PC-9 (cell line): Measurements from ENCODE around the gene ASB10.

ENCODE experiments used
- EZH2 ChIP-seq: fragments of 200-600 bp; sonication (generic); IDR thresholded peaks from 2 replicates; pipeline ENCODE4 v1.8.0; 2017; ENCODE audit warnings: antibody characterized with exemption, low read depth
- TF ChIP-seq, protein P1 (sequence below): fragments of 200-600 bp; sonication (generic); conservative IDR thresholded peaks from 2 replicates; pipeline ENCODE4 v1.6.1; 2017; ENCODE audit warnings: mixed run types, antibody characterized with exemption, mild to moderate bottlenecking, moderate library complexity

DNA sequence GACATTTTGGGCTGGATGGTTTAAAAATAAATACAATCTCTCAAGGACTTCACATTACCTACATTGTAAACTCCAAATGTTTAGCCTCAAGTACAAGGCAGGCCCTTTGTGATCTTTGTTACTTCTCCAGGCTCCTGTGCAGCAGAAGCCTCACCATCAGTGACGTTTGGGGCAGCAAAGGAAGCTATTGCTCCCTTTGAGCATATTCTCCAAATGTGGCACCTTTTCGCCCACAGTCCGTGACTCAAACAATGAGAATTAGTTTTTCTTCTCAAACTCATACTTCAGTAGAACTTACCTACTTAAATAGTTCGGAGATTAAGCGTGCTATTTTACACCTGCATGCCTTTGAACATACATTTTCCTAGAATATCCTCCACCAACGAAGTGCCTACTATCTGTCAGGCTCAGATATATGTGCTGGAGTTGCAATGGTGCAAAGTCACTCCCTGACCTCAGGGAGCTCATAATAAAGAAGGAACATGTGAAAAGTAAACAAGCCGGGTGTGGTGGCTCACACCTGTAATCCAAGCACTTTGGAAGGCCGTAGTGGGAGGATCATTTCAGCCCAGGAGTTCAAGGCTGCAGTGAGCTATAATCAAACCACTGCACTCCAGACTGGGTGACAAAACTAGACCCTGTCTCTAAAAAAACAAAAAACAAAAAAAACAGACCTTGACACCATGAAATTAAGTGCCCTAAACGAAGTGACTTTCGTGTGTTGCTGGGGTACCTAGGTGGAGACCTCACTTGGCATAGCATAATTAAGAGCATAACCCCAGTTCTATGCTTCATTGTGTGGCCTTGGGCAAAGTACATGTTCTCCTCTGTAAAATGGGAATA, 41.2 kb upstream of the ASB10 start:
- TF ChIP-seq, protein P1, sequence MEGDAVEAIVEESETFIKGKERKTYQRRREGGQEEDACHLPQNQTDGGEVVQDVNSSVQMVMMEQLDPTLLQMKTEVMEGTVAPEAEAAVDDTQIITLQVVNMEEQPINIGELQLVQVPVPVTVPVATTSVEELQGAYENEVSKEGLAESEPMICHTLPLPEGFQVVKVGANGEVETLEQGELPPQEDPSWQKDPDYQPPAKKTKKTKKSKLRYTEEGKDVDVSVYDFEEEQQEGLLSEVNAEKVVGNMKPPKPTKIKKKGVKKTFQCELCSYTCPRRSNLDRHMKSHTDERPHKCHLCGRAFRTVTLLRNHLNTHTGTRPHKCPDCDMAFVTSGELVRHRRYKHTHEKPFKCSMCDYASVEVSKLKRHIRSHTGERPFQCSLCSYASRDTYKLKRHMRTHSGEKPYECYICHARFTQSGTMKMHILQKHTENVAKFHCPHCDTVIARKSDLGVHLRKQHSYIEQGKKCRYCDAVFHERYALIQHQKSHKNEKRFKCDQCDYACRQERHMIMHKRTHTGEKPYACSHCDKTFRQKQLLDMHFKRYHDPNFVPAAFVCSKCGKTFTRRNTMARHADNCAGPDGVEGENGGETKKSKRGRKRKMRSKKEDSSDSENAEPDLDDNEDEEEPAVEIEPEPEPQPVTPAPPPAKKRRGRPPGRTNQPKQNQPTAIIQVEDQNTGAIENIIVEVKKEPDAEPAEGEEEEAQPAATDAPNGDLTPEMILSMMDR: no peak
- no peak for TF ChIP-seq EZH2
